ENCODE results near the gene FBXL17. TPM values are rescaled to one million over a fixed set of nuclear protein-coding genes. Genes with fewer than 3 reads are reported as not detected.

FBXL17 gene
- total RNA-seq, 3 donors from 2014 or later = 22.6 to 31.3 (median 28.8) TPM

DNA sequence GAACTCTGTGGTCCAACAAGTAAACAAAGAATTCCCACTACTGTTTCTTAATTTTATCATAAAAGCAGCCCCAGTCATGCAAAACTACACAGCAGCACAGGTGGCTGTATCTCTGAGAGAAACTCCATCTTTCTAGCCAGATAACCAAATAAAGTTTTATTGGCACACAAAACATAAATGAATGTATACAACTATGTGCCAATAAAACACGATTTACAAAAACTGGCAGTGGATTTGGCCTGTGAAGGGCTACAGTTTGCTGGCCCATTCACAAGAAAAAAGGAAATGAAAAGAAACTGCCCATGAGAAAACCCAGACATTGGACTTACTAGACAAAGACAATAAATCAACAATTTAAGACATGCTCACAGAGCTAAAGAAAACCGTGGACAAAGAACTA is 10.6 kb downstream of the FBXL17 start:
- TF ChIP-seq POLR2A (IDR thresholded peaks at IDR 0.05) = no peak
- TF ChIP-seq, protein P1, sequence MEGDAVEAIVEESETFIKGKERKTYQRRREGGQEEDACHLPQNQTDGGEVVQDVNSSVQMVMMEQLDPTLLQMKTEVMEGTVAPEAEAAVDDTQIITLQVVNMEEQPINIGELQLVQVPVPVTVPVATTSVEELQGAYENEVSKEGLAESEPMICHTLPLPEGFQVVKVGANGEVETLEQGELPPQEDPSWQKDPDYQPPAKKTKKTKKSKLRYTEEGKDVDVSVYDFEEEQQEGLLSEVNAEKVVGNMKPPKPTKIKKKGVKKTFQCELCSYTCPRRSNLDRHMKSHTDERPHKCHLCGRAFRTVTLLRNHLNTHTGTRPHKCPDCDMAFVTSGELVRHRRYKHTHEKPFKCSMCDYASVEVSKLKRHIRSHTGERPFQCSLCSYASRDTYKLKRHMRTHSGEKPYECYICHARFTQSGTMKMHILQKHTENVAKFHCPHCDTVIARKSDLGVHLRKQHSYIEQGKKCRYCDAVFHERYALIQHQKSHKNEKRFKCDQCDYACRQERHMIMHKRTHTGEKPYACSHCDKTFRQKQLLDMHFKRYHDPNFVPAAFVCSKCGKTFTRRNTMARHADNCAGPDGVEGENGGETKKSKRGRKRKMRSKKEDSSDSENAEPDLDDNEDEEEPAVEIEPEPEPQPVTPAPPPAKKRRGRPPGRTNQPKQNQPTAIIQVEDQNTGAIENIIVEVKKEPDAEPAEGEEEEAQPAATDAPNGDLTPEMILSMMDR (IDR thresholded peaks at IDR 0.05) = no peak
- no peaks in the 10 kb centered on the region for H3K4me1 ChIP-seq
- no peaks in the 10 kb centered on the region for H3K36me3 ChIP-seq
- no peak overlapping the region for H3K27ac ChIP-seq
- intact Hi-C loops (cut with DNase I; ENCODE audit: low total_unique reads) = no loop called here
- no peak overlapping the region for H3K4me3 ChIP-seq
- H3K9me3 ChIP-seq = peaks cover 22 to 39% of the 10 kb centered on the region in 2 donors
- DNase-seq (ENCODE audit: low spot score in 2 of 2) = no peak
- H3K27me3 ChIP-seq = no peaks in the 10 kb centered on the region

GRCh38 chr5:108369167-108369566 is 12.7 kb downstream of the FBXL17 start:
- no peak overlapping the region for H3K27ac ChIP-seq
- H3K9me3 ChIP-seq = peaks cover 14 to 19% of the 10 kb centered on the region in 2 donors
- H3K4me3 ChIP-seq = no peak overlapping the region
- no peak for DNase-seq (ENCODE audit: low spot score in 2 of 2)
- H3K4me1 ChIP-seq = no peaks in the 10 kb centered on the region
- TF ChIP-seq POLR2A (IDR thresholded peaks at IDR 0.05) = no peak
- TF ChIP-seq POLR2AphosphoS5 (IDR thresholded peaks at IDR 0.05) = no peak
- TF ChIP-seq, protein P1 (IDR thresholded peaks at IDR 0.05) = no peak
- no peaks in the 10 kb centered on the region for H3K36me3 ChIP-seq
- intact Hi-C loops (cut with DNase I; ENCODE audit: low total_unique reads) = no loop called here
- H3K27me3 ChIP-seq = no peaks in the 10 kb centered on the region

GRCh38 chr5:108367679-108368334 is 14.1 kb downstream of the FBXL17 start:
- Histone ChIP-seq H3K36me3 (no peaks in the 10 kb centered on the region), H3K4me3 (no peak overlapping the region), H3K27me3 (no peaks in the 10 kb centered on the region), H3K27ac (no peak overlapping the region), H3K9me3 (peaks cover 6 to 11% of the 10 kb centered on the region in 2 donors), H3K4me1 (no peaks in the 10 kb centered on the region)
- TF ChIP-seq POLR2AphosphoS5 (IDR thresholded peaks at IDR 0.05) = no peak
- no peak for TF ChIP-seq POLR2A (IDR thresholded peaks at IDR 0.05)
- intact Hi-C loops (cut with DNase I; ENCODE audit: low total_unique reads) = no loop called here
- DNase-seq (ENCODE audit: low spot score in 2 of 2) = no peak

DNA sequence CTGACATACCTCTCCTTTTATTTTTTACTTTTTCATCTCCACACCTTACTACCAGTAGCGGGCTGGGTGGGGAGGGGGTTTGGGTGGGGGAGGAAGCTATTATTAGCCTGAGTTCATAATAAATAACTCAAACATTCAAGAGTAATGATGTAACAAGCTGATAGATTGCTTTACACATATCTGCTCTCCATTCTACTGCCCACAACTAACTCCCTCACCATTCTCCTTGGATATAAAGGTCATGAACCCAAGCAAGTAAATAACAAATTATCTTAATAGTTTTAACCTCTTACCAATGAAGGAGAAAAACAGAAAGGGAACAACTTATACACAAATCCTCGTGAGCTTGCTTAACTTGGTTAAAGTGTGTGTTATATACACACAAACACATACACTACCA is 15.4 kb downstream of the FBXL17 start:
- Histone ChIP-seq H3K4me1 (no peaks in the 10 kb centered on the region), H3K9me3 (no peaks in the 10 kb centered on the region), H3K4me3 (no peak overlapping the region), H3K27me3 (no peaks in the 10 kb centered on the region), H3K27ac (no peak overlapping the region), H3K36me3 (no peaks in the 10 kb centered on the region)
- no peak for TF ChIP-seq POLR2AphosphoS5 (IDR thresholded peaks at IDR 0.05)
- no peak for TF ChIP-seq POLR2A (IDR thresholded peaks at IDR 0.05)
- TF ChIP-seq, protein P1 (IDR thresholded peaks at IDR 0.05) = no peak
- DNase-seq (ENCODE audit: low spot score in 2 of 2) = no peak
- intact Hi-C loops (cut with DNase I; ENCODE audit: low total_unique reads) = no loop called here

GRCh38 chr5:108361771-108362170 is 20.1 kb downstream of the FBXL17 start:
- Histone ChIP-seq H3K4me3 (no peak overlapping the region), H3K4me1 (no peaks in the 10 kb centered on the region), H3K9me3 (no peaks in the 10 kb centered on the region), H3K27me3 (no peaks in the 10 kb centered on the region), H3K36me3 (no peaks in the 10 kb centered on the region), H3K27ac (no peak overlapping the region)
- TF ChIP-seq POLR2AphosphoS5 (IDR thresholded peaks at IDR 0.05) (no peak), POLR2A (IDR thresholded peaks at IDR 0.05) (no peak)
- TF ChIP-seq, protein P1 (IDR thresholded peaks at IDR 0.05) = no peak
- DNase-seq (ENCODE audit: low spot score in 2 of 2) = no peak
- intact Hi-C loops (cut with DNase I; ENCODE audit: low total_unique reads) = no loop called here

Data from breast epithelium (tissue), 4 donors.